ENCODE data around the gene ANKRD12. TPM values are rescaled to one million over a fixed set of nuclear protein-coding genes. Genes with fewer than 3 reads are reported as not detected.

Gene ANKRD12
- total and polyA plus RNA-seq, 11 donors = 7.7 to 70.9 (median 52.0) TPM

DNA sequence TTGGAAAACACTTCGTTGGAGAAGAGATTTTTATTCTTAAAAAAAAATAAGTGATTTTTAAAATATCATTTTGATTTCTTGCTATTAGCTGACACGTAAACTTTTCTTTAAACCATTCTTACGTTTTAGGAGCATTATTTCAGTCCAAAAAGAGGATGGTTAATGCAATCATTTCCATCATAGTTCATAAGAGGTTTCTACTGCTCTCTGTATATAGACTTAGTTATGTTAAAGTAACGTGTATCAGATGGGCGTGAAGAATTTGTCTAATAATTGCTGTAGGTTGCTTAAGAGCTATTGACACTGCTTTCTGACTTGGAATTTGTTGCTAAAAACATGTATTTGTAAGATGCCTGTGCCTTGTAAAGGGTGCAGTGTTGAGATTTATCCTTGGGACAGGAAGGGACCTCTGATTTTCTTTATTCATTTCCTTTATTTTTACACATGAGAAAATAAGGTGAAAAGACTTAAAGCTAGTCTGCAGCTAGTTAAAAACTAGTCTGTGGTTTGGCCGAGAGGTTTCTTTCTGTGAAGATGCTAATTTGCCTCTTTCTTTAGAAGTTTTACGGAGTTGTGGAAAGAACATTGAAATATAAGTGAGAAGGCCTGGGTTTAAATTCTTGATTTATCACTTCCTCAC is 2.9 kb downstream of the ANKRD12 start:
- Histone ChIP-seq H3K27ac (peak overlapping the region in 8 of 12 donors; percentile 2 to 99 (median 96)), H3K9me3 (no peaks in the 10 kb centered on the region), H3K36me3 (peaks cover 0 to 9% (median 6%) of the 10 kb centered on the region in 9 donors), H3K27me3 (no peaks in the 10 kb centered on the region), H3K4me3 (peak overlapping the region in 8 of 12 donors; percentile 73 to 88 (median 82)), H3K4me1 (peaks cover 6 to 78% (median 58%) of the 10 kb centered on the region in 12 donors)
- no peak for TF ChIP-seq POLR2A (IDR thresholded peaks at IDR 0.05)
- TF ChIP-seq, protein P1, sequence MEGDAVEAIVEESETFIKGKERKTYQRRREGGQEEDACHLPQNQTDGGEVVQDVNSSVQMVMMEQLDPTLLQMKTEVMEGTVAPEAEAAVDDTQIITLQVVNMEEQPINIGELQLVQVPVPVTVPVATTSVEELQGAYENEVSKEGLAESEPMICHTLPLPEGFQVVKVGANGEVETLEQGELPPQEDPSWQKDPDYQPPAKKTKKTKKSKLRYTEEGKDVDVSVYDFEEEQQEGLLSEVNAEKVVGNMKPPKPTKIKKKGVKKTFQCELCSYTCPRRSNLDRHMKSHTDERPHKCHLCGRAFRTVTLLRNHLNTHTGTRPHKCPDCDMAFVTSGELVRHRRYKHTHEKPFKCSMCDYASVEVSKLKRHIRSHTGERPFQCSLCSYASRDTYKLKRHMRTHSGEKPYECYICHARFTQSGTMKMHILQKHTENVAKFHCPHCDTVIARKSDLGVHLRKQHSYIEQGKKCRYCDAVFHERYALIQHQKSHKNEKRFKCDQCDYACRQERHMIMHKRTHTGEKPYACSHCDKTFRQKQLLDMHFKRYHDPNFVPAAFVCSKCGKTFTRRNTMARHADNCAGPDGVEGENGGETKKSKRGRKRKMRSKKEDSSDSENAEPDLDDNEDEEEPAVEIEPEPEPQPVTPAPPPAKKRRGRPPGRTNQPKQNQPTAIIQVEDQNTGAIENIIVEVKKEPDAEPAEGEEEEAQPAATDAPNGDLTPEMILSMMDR (IDR thresholded peaks at IDR 0.05) = no peak
- intact Hi-C loops (cut with DNase I) = loop anchor here in 4 of 10 donors (5.0 to 10.0 kb wide), 4 partner anchors 37 to 435 kb away; partner anchors contain the start of genes MTCL1 (in 2 of the 4), NDUFV2 (in 2 of the 4) and TWSG1 (in 1 of the 4)
- no peak for DNase-seq
- no peak for ATAC-seq
- 45 to 58% (median 47%) methylated on average over 7 of the region's 7 CpGs for WGBS, 4 donors

DNA sequence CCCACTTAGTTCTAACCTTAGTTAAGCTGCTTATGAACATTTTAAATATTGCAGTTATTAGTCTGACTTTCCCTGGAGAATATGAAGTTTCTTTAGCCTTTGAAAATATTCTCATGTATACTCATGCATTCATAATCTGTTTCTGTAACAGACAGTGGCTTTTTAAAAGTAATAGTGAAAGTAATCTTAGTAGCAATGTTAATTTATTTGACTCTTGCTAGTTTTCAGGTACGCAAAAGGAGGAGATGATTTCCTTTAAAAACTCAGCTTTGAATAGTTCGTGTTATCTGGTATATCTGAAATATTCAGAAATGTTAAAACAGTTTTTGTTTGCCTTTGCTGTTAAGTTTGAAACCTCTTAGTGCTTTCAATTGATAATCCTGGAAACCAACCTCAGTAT is 3.8 kb downstream of the ANKRD12 start:
- no peak for ATAC-seq
- H3K27ac ChIP-seq = peak overlapping the region in 3 of 12 donors; percentile 90 to 99 (median 93)
- peak overlapping the region in 7 of 12 donors; percentile 1 to 86 (median 73) for H3K4me3 ChIP-seq

DNA sequence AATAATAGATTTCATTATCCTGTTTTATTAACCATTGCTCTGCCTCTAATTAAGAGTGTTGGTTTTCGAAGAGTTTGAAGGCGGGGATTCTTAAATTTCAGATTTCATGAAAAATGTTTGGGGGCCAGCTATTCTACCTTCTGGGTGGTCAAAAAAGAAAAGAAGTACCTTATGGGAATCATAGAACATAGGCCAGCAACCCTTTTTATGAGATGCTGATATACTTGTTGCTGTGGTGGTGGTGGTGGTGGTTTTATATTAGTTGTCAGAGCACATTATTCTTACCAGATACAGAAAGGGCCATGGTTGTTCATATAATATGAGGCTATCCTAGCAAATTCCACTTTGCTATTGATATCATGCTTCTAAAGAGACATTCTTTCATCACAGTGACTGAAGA is 4.4 kb downstream of the ANKRD12 start:
- no peak for DNase-seq
- peaks cover 3 to 80% (median 62%) of the 10 kb centered on the region in 12 donors for H3K4me1 ChIP-seq
- 94 to 98% (median 96%) methylated on average over 2 of the region's 2 CpGs for WGBS, 4 donors
- no peak for ATAC-seq
- TF ChIP-seq, protein P1 (IDR thresholded peaks at IDR 0.05) = no peak
- no peak for TF ChIP-seq POLR2A (IDR thresholded peaks at IDR 0.05)
- intact Hi-C loops (cut with DNase I) = loop anchor here in 2 of 10 donors (10.0 kb wide), 1 partner anchor 436 kb away; the partner anchor contains the start of gene MTCL1 (in 2 of the 2)
- no peaks in the 10 kb centered on the region for H3K9me3 ChIP-seq
- H3K27me3 ChIP-seq = no peaks in the 10 kb centered on the region
- H3K27ac ChIP-seq = peak overlapping the region in 2 of 12 donors; percentile 93 to 99
- peak overlapping the region in 1 of 12 donors; percentile 83 for H3K4me3 ChIP-seq
- H3K36me3 ChIP-seq = no peaks in the 10 kb centered on the region

More for the DNA sequence above, 3.8 kb downstream of the ANKRD12 start:
- intact Hi-C loops (cut with DNase I) = loop anchor here in 2 of 10 donors (10.0 kb wide), 1 partner anchor 436 kb away; the partner anchor contains the start of gene MTCL1 (in 2 of the 2)
- WGBS, 4 donors = 37 to 52% (median 47%) methylated on average over 2 of the region's 2 CpGs
- DNase-seq = no peak
- H3K4me1 ChIP-seq = peaks cover 6 to 79% (median 61%) of the 10 kb centered on the region in 12 donors
- no peaks in the 10 kb centered on the region for H3K9me3 ChIP-seq
- no peaks in the 10 kb centered on the region for H3K27me3 ChIP-seq
- TF ChIP-seq, protein P1 (IDR thresholded peaks at IDR 0.05) = no peak
- no peak for TF ChIP-seq POLR2A (IDR thresholded peaks at IDR 0.05)
- peaks cover 0 to under 1% (median 0%) of the 10 kb centered on the region in 9 donors for H3K36me3 ChIP-seq

DNA sequence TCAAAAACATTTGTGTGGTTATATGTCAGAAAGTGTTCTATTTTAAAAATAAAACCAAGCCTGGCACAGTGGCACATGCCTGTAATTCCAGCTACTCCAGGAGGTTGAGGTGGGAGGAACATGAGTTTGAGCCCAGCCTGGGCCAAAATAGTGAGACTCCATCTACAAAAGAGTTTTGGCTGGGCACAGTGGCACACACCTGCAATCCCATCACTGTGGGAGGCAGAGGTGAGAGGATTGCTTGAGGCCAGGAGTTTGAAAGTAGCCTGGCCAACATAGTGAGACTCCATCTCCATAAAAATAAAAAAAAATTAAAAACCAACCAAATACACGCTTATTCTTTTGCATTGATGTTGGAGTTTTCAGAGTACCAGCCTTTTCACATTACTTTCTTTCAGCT is 9.6 kb downstream of the ANKRD12 start:
- ATAC-seq (no peak), DNase-seq (no peak)
- H3K9me3 ChIP-seq = no peaks in the 10 kb centered on the region
- peak overlapping the region in 1 of 12 donors; percentile 77 for H3K27ac ChIP-seq
- 86 to 97% (median 91%) methylated on average over 1 of the region's 1 CpG for WGBS, 4 donors
- TF ChIP-seq, protein P1 (IDR thresholded peaks at IDR 0.05) = no peak
- no peak for TF ChIP-seq POLR2A (IDR thresholded peaks at IDR 0.05)
- H3K36me3 ChIP-seq = no peaks in the 10 kb centered on the region
- intact Hi-C loops (cut with DNase I) = loop anchor here in 4 of 10 donors (2.0 to 10.0 kb wide), 4 partner anchors 67 to 494 kb away; partner anchors contain the start of gene MTCL1 (in 2 of the 4)
- no peaks in the 10 kb centered on the region for H3K27me3 ChIP-seq
- H3K4me3 ChIP-seq = no peak overlapping the region
- peaks cover 0 to 98% (median 70%) of the 10 kb centered on the region in 12 donors for H3K4me1 ChIP-seq

Data from heart left ventricle (tissue), 16 donors.